NCI-H1105 (cell line): ENCODE data around the gene NECAB3.
"Not testable (repeated sequence)": the region's sequence is repeated elsewhere in the genome, so short reads cannot be mapped to it uniquely, and the experiment has no call there.

Experiments
- DNase-seq: peaks from one replicate; lab custom pipeline; 2025; lab: John Stamatoyannopoulos, UW

Gene NECAB3, protein sequence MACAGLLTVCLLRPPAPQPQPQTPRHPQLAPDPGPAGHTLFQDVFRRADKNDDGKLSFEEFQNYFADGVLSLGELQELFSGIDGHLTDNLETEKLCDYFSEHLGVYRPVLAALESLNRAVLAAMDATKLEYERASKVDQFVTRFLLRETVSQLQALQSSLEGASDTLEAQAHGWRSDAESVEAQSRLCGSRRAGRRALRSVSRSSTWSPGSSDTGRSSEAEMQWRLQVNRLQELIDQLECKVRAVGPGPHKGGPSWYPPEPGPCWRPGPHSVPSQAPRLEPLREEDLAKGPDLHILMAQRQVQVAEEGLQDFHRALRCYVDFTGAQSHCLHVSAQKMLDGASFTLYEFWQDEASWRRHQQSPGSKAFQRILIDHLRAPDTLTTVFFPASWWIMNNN

DNA sequence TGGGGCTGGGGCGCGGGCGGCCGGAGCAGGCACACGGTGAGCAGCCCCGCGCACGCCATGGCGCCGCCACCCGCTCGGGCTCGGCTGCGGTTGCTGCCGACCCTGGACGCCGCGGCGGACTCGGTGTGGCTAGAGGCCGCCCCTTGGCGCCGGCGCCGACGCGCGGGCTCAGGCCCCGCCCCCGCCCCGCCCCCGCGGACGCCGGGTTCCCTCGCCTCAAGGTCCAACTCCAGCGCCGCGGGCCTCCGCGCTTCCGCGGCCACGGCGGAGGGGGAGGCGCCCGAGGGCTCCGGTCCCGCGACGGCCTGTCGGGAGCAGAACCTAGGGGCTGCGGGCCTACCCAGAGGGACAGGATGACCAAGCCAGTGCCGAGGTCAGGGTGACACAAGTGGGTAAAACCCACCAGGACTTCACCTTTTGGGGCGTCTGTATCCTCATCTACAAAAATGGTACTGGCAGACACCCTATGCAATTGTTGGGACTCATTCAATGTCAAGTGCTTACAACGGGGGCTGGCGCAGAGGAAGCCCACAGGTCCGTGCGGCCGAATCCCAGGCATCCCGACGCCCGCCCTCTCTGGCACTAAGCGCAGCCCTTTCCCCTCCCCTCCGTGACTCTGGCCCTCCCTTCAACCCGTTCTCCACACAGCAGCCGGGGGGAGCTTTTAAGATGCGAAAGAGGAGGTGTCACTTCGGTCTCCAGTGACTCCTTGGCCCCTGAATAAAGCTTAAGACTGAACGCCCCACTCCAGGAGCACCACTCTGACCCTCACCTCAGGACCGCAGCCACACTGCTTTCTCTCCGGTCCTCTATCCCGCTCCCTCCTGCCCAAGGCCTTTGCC, at the start of gene NECAB3:
NECAB3 (minus strand) TSS at position 135 of the 842 bp plus-strand sequence; CDS start at position 59, 76 bp downstream.
- peak; percentile 82 for DNase-seq

DNA sequence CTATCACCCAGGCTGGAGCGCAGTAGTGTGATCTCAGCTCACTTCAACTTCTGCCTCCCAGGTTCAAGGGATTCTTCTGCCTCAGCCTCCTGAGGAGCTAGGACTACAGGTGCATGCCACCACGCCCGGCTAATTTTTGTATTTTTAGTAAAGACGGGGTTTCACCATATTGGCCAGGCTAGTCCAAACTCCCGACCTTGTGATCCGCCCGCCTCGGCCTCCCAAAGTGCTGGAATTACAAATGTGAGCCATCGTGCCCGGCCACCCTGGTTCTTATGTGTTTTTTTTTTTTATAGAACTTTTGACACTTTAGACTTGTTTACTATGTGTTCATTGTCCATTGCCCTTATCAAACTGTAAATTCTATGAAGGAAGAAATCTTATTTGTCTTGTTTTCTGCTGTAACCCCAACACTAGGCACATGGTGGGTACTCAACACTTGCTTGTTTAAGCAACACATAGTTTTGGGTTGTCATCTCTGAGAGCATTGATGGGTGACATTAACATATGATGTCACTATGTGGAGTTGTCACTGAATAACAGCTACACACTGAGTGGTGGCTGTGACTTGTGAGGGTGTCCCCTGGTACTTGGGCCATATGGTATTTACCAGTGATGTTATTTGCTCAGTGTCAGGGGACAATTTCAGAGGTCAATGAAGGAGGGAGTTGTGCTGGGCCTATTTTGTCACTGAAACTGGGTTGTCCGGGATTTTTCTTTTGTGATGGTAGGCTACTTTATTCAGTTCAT, 47.3 kb upstream of the NECAB3 start:
- DNase-seq, result no peak

DNA sequence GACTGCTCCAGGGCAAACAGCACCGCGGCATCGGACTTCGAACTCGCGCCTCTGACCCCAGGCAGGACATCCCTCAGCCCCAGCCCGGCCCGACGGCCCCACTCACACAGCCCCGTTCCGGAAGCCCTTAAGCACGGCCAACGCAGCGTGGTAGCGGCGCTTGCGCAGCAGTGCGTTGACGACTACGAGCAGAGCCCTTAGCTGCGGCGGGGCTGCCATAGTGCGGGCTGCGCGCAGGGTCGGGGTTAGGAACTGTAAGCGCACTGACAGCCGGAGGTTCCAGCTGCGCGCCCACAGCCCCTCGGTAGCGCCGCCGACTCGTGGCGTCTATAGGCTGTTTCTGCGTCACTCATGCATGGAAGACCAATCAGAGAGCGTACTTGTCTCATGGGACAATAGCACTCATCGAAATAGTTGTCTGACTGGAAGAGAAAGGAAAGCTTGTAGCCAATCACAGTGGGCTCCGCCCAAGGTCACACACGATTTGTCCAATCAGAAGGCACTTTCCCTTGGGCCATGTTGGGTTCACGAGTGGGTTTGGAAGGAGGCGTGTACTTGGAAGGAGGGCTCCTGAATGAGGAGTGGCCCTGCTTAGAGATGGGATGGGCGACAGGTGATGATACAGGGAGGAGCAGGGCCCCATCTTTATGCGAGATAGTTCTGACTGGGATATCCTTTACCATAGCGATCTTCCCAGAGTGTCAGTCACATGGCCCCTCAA, 45.9 kb upstream of the NECAB3 start, which contains the start of gene PXMP4:
PXMP4 (minus strand) TSS at position 322 of the 721 bp plus-strand sequence; CDS start at position 219, 103 bp downstream.
- DNase-seq, result peak; percentile 99

DNA sequence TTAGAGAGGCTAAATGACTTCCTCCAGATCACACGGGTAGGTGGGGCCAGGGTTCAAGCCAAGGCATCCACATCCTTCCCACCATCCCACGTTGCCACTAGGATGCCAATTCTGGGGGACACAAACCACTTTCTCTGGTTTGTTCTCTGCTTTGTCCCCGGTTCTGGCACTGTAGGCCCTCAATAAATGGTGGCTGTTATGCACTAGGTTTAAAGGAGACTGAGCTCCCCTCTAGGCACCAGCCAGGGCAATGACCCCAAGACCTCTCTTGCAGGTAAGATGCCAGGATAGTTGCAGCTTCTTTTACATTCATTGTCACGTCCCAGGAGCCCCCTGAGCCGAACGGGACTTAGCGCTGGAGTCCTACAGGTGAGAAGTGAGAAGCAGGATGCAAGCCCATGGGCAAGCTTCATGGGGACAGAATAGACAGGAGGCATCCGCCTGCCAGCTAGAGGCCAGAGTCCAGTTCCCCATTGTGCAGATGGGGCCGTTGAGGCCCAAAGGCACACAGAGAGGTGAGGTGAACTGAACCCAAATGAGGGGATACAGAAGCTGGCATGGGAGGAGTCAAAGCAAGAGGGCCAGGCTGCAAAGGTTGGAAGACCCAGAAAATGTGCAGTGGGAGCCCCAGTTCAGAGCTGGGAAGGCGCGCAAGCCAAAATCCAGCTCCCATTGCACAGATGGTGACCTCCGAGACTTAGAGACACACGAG, 45.2 kb upstream of the NECAB3 start:
- DNase-seq, result no peak

DNA sequence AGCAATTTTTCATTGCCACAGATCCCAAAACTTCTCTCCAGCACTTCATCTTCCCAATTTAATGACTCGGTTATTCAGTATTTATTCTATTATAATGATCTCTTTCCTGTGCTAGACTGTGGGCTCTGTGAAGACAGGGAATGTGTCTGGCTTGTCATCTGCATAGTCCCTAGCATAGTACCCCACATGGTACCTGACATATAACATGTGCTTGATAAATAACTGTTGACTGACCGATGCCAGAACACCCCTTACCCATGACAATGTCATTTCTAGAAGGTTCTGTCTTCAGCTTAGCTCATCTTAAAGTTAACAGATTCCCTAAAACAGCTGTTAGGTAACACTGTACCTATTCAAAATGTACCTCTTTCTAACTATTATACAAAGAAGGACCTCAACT, 42.3 kb upstream of the NECAB3 start:
- no peak for DNase-seq

DNA sequence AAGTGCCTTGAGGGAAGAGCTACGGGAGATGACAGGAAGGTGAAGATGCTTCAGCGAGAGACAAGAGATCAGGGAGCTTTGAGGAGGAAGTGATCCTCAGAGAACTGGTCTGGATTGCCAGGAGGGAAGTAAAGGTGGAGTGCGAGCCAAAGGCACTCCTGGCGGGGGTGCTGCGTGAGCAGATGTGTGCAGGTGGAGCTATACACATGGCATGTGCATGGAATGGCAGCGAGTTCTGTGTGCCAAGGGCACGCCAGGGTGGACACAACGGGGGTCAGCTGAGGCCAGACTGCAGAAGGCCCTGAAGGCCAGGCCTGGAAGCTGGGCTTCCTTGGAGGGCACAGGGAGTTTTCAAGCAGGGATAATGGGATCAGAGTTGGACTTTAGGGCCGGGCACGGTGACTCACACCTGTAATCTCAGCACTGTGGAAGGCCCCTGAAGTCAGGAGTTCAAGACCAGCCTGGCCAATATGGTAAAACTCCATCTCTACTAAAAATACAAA, 39.7 kb upstream of the NECAB3 start:
- DNase-seq, result no peak

DNA sequence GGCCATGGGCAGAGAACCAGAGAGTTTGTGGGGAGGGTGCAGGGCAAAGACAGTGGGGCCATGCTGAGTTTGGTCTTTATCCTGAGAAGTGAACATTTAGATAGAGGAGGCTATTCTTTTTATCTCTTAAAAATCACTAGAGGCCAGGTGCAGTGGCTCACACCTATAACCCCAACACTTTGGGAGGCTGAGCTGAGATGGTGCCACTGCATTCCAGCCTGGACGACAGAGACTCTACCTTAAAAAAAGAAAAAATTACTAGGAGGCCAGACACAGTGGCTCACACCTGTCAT, 37.2 kb upstream of the NECAB3 start:
- no peak for DNase-seq

DNA sequence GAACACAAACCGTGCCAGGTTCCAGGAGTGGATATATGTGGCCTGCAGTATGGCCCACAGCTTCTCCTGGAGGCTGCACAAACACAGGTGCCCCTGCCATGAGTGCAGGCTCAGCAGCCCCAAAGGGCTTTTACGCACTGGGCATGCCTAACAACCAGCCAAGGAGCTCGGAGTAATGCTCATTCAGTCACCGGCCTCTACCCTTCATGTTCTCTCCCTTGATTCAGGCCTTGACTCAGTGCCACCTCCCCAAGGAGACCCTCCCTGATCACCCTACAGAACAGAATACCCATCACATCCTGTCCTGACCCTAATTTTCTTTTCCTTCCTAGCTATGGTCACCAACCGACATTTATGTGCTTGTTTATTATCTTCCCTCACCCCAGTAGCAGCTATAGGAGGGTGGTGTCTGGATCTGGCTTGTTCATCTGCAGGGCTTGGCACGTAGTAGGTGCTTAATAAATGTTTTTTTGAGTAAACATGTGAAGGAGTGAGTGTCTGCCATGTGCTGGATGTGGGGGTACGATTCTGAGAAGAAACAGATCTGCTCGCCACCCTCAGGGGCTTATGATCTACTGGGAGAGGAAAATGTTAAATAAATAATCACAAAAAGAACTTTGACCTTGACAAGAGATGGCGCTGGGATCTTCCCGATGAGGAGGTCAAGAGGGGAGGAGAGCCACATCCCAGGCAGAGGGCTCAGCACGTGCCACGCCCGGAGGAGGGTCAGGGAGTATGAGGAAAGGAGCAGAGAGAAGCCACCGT, 36.6 kb upstream of the NECAB3 start:
- no peak for DNase-seq

DNA sequence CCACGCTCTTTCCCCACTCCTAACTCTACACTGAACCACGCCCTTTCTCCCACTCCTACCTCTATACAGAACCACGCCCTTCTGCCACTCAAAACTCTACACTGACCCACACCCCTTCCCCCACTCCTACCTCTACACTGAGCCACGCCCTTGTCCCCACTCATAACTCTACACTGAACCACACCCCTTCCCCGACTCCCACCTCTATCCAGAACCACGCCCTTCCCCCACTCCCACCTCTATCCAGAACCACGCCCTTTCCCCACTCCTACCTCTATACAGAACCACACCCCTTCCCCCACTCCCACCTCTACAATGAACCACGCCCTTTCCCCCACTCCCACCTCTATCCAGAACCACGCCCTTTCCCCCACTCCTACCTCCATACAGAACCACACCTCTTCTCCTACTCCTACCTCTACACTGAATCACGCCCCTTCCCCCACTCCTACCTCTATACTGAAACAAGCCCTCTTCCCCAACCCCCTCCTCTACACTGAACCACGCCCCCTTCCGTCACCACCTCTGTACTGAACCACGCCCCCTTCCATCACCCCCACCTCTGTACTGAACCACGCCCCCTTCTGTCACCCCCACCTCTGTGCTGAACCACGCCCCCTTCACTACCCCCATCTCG, 35.8 kb upstream of the NECAB3 start:
- no peak for DNase-seq

DNA sequence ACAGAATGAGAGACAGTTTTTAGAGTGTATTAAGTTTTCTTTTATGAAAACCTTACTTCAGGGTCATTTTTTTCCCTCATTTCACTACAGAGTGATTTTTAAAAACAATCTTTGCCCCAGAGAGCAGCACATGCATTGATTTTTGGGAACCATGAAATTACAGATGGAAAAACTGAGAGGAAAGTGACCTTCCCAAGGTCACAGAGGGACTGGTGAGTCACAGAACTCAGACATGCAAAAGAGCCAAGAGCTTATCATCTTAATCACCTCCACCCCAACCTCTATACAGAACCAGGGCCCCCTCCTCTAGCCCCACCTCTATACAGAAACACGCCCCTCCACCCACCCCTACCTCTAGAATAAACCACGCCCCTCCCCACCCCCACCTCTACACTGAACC, 35.2 kb upstream of the NECAB3 start:
- DNase-seq, result no peak

DNA sequence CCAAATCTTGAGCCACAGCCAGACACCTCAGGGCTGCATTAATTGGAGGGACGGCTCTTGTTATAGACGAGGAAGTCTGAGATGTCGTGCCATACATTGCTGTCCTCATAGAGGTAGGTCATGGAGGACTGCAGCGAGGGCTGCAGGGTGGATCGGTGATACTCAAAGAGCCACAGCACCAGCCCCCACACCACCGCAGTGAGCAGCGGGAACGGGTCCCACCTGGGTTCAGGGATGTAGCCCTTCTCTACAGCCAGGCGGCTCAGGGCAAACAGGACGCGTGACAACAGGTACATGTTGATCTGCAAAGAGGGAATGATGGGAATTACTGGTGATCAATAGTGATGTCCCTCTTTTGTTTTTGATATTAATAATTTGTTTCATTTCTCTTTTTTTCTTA, 33.4 kb upstream of the NECAB3 start:
- no peak for DNase-seq

DNA sequence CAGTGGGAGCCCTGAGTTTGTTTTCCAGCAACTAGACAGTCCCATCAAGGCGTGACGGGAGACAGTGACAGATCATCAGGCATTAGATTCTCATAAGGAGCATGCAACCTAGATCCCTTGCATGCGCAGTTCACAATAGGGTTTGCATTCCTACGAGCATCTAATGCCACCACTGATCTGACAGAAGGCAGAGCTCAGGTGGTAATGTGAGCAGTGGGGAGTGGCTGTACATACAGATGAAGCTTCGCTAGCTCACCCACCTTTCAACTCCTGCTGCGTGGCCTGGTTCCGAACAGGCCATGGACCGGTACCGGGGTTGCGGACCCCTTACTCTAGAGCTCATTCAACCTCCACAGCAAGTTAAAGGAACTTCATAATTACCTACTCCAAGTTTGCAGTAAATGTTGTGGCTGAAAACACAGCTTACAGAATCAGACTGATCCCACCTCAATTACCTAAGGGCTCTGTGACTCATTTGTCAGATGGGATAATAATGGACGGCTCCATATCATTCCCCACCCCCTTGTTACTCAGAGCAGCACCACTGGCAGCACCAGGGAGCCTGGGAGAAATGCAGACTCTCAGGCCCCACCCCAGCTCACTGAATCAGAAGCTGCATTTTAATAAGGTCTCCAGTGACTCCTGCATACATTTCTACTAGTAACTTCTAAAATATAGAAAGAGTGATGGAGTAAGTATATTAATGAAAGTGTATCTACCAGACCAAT, 30.1 kb upstream of the NECAB3 start:
- no peak for DNase-seq

DNA sequence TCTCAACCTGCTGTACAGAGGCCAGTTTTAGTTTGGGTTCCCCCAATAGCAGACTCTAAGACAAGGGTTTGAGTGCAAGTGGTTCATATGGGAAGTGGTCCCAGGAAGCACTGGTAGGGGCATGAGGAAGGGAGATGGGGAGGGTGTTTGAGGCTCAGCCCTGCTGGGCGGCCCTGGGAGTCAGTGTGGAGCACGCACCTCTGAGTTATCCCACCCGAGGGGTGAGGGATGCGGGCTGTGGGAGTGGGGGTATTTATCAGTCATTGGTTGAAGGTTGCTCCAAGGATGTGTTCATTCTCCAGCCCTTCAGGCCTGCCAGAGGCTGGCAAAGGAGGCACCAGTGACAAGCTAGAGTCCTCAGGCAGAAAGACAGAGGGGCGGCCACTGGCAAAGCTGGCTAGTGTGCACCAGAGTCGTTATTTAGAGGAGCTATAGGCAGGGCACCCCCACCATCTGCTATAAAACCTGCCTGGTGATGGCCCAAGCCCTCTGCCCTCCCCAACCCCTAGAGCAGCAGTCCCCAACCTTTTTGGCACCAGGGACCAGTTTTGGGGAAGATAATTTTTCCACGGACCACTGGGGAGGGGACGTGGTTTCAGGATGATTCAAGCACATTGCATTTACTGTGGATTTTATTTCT, 29.4 kb upstream of the NECAB3 start:
- no peak for DNase-seq

DNA sequence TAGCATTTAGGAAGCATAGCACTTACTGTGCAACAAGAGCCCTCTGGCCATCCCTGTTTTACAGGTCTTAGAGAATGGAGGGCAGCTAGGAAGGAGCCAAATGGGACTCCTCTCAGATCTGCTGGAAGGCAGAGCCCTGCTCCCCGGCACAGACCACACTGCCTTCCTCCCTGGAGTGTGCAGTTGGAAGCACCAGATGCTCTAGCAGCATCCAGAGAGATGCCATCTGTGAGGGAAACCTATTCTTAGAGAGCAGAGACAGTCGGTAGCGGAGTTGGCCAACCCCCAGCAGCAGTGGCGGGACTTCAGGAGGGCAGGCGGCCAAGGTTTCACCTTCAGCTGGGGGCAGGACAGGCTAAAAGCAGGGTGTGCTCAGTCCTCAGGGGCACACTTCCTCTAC, 28.6 kb upstream of the NECAB3 start:
- peak; percentile 50 for DNase-seq

DNA sequence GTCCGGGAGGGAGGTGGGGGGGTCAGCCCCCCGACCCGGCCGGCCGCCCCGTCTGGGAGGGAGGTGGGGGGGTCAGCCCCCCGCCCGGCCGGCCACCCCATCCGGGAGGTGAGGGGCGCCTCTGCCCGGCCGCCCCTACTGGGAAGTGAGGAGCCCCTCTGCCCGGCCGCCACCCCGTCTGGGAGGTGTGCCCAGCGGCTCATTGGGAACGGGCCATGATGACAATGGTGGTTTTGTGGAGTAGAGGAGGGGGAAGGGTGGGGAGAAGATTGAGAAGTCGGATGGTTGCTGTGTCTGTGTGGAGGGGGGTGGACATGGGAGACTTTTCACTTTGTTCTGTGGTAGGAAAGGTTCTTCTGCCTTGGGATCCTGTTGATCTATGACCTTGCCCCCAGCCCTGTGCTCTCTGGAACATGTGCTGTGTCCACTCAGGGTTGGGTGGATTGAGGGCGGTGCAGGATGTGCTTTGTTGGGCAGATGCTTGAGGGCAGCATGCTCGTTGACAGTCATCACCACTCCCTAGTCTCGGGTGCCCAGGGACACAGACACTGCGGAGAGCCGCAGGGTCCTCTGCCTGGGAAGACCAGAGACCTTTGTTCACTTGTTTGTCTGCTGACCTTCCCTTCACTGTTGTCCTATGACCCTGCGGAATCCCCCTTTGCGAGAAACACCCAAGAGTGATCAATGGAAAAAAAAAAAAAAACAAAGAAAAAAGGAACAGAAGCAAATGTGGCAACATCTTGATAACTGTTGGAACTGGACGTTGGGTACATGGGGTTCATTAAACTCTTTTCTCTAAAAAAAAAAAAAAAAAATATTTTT, 27.6 kb upstream of the NECAB3 start:
- no peak for DNase-seq

DNA sequence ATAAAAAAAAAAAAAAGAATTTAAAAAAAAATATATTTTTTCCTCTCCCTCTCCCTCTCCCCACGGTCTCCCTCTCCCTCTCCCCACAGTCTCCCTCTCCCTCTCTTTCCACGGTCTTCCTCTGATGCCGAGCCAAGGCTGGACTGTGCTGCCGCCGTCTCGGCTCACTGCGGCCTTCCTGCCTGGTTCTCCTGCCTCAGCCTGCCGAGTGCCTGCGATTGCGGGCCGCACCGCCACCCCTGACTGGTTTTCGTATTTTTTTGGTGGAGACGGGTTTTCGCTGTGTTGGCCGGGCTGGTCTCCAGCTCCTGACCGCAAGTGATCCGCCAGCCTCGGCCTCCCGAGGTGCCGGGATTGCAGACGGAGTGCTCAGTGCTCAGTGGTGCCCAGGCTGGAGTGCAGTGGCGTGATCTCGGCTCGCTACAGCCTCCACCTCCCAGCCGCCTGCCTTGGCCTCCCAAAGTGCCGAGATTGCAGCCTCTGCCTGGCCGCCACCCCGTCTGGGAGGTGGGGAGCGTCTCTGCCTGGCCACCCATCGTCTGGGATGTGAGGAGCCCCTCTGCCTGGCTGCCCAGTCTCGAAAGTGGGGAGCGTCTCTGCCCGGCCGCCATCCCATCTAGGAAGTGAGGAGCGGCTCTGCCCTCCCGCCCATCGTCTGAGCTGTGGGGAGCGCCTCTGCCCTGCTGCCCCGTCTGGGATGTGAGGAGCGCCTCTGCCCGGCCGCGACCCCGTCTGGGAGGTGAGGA, 26.6 kb upstream of the NECAB3 start:
- not testable (repeated sequence) for DNase-seq

DNA sequence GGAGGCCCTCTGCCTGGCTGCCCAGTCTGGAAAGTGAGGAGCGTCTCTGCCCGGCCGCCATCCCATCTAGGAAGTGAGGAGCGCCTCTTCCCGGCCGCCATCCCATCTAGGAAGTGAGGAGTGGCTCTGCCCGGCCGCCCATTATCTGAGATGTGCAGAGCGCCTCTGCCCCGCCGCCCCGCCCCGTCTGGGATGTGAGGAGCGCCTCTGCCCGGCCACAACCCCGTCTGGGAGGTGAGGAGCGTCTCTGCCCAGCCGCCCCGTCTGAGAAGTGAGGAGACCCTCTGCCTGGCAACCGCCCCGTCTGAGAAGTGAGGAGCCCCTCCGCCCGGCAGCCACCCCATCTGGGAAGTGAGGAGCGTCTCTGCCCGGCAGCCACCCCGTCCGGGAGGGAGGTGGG, 24.7 kb upstream of the NECAB3 start:
- DNase-seq, result not testable (repeated sequence)
